Fibroblast of skin of scalp (primary cell): ENCODE measurements around the gene RNF175.
A peak's percentile ranks its signal among the peaks of the same experiment; 100 is the strongest.

ENCODE experiments used
- DNase-seq: peaks from one replicate; pipeline ENCODE4 v3.0.0-alpha.2; 2013

Gene RNF175

DNA sequence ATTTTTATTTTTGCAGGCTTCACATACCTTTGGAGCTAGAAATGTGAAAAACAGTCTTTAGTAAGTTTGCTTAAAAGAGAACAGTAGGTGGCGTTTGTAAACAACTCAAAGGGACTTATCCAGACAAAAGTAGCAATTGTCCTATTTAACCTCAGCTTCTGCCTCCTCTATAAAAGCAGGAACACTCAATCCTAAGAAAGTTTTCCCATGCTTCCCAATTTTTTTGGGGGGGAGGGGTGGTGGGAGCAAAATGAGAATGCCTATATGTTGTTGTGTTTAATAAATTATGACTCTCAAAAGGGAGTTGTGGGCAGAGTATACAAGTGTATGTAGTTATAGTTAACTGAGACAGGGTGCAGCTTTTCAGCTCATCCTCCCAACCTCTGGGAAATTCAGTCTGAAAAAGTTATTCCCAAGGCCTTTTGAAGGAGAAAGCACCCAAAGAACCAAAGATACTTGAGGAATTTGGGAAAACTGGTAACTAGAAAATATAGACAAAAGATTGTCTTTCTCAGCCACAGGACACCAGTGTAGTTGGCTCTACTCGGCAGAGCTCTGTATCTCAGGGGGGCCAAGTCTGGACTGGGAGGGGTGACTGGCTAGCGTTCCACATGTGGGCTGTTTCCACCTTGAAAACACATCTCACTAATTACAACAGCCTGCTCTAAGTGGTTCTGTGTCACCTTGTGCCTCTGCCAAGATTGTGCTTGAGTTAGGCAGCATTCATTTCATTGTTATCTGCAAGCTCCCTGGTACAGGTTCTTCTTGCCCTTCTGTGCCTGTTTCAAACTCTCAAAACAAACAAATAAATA, 26.3 kb upstream of the RNF175 start:
- DNase-seq, result peak; percentile 43

DNA sequence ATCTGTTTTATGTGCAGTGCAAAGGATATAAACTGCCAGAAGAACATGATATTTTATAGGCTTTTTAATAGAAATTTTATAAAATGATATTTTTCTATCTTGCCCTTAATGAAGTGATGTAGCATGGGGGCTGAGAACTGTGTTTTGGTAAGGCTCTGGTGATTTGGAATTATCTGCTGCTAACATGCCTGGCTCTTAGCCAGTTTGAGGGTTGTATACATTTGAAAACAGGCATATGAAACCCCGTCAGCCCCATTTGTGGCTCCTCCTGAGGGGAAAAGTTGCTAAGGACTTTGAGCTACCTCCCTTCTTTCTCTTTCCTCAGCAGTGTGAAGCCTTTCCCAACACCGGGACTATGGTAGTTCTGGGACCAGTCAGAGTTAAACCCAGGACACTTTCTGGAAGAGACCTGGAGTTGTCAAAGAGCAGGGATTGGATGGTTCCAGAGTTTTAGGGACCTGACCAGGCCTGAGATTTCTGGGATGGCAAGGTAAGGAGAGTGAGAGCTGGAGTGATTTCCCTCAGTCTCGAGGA, 24.4 kb upstream of the RNF175 start:
- DNase-seq, result no peak

DNA sequence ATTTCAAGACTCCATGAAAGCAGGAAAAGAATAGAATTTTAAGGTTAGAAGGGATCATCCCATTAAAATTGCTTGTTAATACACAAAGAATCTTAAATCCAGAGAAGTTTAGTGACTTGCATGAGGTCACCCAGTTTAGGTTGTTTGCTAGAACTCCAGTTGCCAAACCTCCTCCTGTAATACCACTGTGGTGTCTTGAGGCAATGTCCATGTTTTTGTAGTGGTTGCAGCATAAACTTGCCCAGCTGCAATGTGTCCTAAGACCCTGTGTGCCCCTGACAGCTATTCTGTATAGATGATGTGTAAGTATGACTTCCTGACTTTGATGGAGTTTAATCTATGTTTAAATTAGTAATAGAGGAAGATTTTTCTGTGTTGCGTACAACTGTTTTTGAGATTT, 22.8 kb upstream of the RNF175 start:
- DNase-seq, result no peak

- DNase-seq, result peak; percentile 67
Measured at GRCh38 chr4:153781717-153782416, 22.0 kb upstream of the RNF175 start.

GRCh38 chr4:153781280-153781679, 21.5 kb upstream of the RNF175 start:
- no peak for DNase-seq

GRCh38 chr4:153780876-153781275, 21.1 kb upstream of the RNF175 start:
- no peak for DNase-seq

DNA sequence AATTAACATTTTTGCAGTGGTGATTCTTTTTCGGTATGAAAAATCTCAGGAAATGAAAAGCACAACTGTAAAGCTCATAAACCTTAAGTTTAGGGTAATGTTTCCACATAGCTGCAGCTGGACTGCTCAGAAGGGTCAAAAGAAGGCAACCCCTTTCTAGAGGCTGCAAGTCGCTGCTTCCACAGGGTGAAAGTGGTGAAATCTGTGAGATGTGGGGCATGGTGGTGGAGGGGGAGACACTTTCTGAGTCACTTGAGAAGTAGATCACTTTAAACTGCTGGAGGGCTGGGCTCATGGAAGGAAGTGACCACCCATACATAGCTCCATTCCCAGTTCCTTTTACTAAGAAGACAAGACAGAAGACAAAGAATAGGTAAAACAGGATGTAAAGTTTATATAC, 20.4 kb upstream of the RNF175 start:
- no peak for DNase-seq

GRCh38 chr4:153778383-153778782, 18.6 kb upstream of the RNF175 start:
- no peak for DNase-seq

GRCh38 chr4:153777421-153777820, 17.6 kb upstream of the RNF175 start:
- DNase-seq, result no peak

- DNase-seq, result no peak
Measured at GRCh38 chr4:153776601-153777000, 16.8 kb upstream of the RNF175 start.

- DNase-seq, result no peak
Measured at GRCh38 chr4:153773236-153773690, 13.4 kb upstream of the RNF175 start.

- DNase-seq, result no peak
Measured at GRCh38 chr4:153771046-153771445, 11.2 kb upstream of the RNF175 start.

DNA sequence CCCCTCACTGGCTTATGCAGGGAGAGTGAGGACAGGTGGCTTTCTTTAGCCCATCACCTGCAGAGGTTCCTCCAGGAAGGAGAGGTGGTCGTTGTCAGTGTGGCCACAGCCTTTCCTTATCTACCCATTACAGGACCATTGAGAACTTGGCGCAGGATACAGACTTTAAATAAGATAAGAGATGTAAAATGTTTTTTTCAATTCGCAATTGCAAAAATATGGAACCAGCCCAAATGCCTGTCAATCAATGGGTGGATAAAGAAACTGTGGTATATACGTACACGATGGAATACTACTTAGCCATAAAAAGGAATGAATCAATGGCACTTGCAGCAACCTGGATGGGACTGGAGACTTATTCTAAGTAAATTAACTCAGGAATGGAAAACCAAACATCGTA, 6.9 kb upstream of the RNF175 start:
- DNase-seq, result no peak

DNA sequence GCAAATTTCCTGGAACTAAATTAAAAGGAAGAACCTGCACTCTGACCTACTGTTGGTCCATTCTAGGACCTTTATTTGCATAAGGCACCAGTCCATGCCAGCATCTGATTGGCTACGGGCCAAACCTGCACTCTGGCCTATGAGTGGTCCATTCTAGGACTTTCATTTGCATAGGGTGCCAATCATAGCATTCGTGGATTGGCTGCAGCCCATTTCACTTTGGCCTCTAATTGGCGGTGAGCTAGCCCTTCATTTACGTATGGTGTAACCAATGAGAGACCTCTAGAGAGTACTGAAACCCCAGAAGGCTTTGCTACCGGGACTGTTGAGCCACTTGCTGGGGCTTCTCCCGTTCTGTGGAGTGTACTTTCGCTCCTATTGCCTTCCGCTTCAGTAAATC, 6.1 kb upstream of the RNF175 start:
- no peak for DNase-seq

- no peak for DNase-seq
Measured at GRCh38 chr4:153764601-153765368, 5.0 kb upstream of the RNF175 start.

DNA sequence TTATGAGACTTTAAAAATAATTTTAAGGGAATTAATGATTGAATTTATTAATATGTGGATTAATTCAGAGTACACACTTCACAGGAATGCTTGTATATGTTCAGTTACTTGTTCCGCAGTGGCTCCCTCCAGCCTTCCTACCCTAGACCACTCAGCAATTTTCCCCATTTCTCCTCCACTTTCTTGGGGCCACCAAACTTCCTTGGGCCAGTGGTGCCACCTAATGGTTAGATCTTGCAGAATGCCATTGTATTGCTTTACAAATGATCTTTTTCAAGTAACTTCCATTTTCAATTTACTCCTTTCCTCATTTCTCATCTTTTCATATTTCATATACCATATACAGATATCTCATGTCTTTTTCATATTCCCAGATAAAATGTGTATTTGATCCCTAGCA, 3.6 kb upstream of the RNF175 start:
- no peak for DNase-seq

DNA sequence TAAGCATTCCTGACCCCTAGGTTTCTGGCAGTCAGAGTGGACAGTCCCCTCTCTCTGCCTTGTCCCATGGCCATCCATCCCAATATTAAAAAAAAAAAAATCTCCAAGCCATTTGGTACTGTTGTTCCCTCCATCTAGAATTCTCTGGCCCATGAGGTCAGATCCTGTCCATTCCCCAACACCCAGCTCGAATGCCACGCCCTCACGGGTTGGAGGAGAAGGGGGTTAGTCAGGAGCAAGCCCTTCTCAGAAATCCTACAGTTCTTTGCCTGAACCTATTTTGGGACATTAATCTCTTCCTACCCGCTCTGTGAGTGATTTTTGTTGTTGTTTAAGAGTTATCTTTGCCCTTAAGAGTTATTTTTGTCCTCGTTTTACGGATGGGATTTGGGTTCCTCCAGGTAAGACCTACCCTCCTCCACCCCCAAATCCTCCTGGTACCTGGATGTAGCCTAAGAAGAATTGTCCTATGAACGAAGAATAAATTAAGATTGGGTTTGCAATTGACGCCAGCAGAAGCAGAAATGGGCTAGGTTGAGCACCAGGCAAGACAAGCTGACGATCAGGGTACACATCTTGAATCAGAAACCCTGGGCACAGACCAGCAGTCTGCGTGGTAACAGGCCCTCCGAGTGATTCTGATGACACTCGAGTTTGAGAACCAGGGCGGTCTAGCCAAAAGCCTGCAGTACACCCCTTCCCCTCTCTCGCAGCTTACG, 977 bp downstream of the RNF175 start:
- no peak for DNase-seq

DNA sequence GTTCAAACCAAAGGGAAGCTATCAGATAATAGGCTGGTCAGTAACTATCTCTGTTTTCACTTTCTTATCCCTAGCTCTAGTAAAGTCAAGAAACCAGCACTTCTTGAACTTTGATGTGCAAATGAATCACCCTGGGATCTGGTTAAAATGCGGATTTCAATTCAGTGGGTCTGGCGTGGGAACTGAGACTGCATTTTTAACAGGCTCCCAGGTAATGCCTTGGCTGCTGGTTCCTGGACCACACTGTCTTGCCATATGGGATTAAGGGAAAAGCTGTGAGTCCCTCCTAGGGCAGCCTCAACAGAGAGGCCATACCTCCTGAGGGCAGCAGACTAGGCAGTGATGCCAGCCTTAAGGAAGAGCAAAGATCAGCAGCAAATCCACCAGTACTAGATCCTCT, 1.7 kb downstream of the RNF175 start:
- DNase-seq, result no peak

DNA sequence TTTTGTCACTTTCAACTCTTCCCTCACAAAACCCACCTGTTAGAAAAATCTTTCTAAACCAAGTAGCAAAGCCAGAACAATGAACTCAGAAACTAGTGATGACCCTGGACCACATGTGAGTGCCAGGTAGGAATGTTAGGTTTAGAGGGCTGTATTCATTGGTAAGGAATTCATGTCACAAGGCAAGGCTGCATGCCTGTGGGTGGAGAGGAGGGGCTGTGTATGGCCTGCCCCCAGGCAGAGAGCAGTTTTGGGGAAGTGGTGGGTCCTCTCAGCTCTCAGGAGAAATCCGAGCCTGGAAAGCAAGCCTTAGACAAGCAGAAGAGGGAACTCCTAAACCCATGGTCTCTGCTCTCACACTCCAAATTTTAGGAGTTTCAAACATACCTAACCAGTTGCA, 2.4 kb downstream of the RNF175 start:
- DNase-seq, result peak; percentile 21

- no peak for DNase-seq
Measured at GRCh38 chr4:153755186-153755585, 4.6 kb downstream of the RNF175 start.

GRCh38 chr4:153750197-153750817, 9.5 kb downstream of the RNF175 start:
- peak; percentile 84 for DNase-seq

DNA sequence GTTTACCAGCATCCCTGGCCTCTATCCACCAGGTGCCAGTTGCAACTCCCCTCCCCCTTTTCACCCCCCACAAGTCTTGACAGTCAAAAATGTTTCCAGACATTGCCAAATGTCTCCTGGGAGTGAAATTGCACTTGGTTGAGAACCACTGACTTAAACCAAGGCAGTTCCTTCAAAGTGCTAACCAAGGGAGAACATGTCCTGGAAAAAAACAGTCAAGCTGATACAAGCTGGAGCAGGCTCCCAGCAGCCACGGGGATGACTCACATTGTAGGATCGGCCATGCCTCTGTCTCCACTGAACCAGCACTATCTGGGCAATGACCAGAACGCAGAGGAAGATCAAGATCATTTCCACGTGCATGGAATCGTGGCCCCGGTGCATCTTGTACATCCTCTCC, 11.4 kb downstream of the RNF175 start:
- DNase-seq, result peak; percentile 65
